CD14-positive monocyte (primary cell): ENCODE measurements around the gene EEF1AKMT3. TPM values are rescaled to one million over a fixed set of nuclear protein-coding genes. Genes with fewer than 3 reads are reported as not detected.

Experiments used
- DNase-seq, 3 donors: peaks; one replicate each; pipeline ENCODE4 v3.0.0-alpha.2; 2011 to 2022
- H2AFZ ChIP-seq: 2 replicates; pipeline ENCODE4 v1.6.0; 2012; ENCODE audit warnings: mild to moderate bottlenecking, low read depth, low read length, inconsistent platforms; ENCODE audit not compliant: insufficient read depth, poor library complexity, severe bottlenecking
- H3K27ac ChIP-seq, 2 donors: 1 replicate in 1 of 2; 2 replicates in 1 of 2; pipeline ENCODE4 v1.5.1; 2012 to 2013; ENCODE audit warnings: low read length in 2 of 2, control low read depth in 1 of 2, inconsistent platforms in 1 of 2, low read depth in 1 of 2, mild to moderate bottlenecking in 1 of 2
- H3K27me3 ChIP-seq, 2 donors: one replicate each; pipeline versions ENCODE4 v1.6.0 to v1.6.1; 2011 to 2013; ENCODE audit warnings: low read length in 2 of 2; ENCODE audit not compliant: control insufficient read depth in 2 of 2, insufficient read depth in 2 of 2
- H3K36me3 ChIP-seq, 2 donors: replicated peaks in 1 of 2; 1 replicate in 1 of 2; 2 replicates in 1 of 2; pipeline versions ENCODE4 v1.5.1 to v1.6.1; 2012 to 2013; ENCODE audit warnings: low read length in 2 of 2, control low read depth in 1 of 2, inconsistent platforms in 1 of 2, mild to moderate bottlenecking in 1 of 2; ENCODE audit not compliant: insufficient read depth in 2 of 2, control insufficient read depth in 1 of 2
- H3K4me1 ChIP-seq, 2 donors: 1 replicate in 1 of 2; 2 replicates in 1 of 2; pipeline versions ENCODE4 v1.5.1 to v1.6.1; 2012 to 2013; ENCODE audit warnings: low read length in 2 of 2, control low read depth in 1 of 2, inconsistent platforms in 1 of 2, mild to moderate bottlenecking in 1 of 2, moderate library complexity in 1 of 2; ENCODE audit not compliant: insufficient read depth in 2 of 2, control insufficient read depth in 1 of 2
- H3K4me2 ChIP-seq: replicated peaks from 2 replicates; pipeline ENCODE3; 2012; ENCODE audit warnings: low read length, moderate library complexity, mild to moderate bottlenecking; ENCODE audit not compliant: poor library complexity, severe bottlenecking; ENCODE audit errors: extremely low read depth
- H3K4me3 ChIP-seq, 3 experiments: fragments of 200-600 bp in 1 of 3; sonication (generic) in 1 of 3; replicated peaks in 1 of 3; 1 replicate in 2 of 3; 2 replicates in 1 of 3; pipeline ENCODE4 v1.5.1; 2011 to 2013; ENCODE audit warnings: low read length in 3 of 3, mild to moderate bottlenecking in 3 of 3, control low read depth in 2 of 3, low read depth in 2 of 3, inconsistent platforms in 1 of 3, moderate library complexity in 1 of 3
- H3K79me2 ChIP-seq: 2 replicates; pipeline ENCODE4 v1.6.0; 2012; ENCODE audit warnings: mild to moderate bottlenecking, control low read depth, inconsistent platforms, low read length, moderate library complexity; ENCODE audit not compliant: insufficient read depth
- H3K9ac ChIP-seq: 2 replicates; pipeline ENCODE4 v1.6.0; 2017; ENCODE audit warnings: low read length, mild to moderate bottlenecking; ENCODE audit not compliant: insufficient read depth, poor library complexity, severe bottlenecking
- H3K9me3 ChIP-seq, 2 donors: replicated peaks in 1 of 2; 1 replicate in 1 of 2; 2 replicates in 1 of 2; pipeline versions ENCODE4 v1.5.1 to v1.6.1; 2012 to 2013; ENCODE audit warnings: low read length in 2 of 2, control low read depth in 1 of 2; ENCODE audit not compliant: control insufficient read depth in 1 of 2, insufficient read depth in 1 of 2
- H4K20me1 ChIP-seq: 2 replicates; pipeline ENCODE4 v1.6.0; 2012; ENCODE audit warnings: mild to moderate bottlenecking, low read length, control low read depth, moderate library complexity; ENCODE audit not compliant: insufficient read depth
- H3K27ac Mint-ChIP-seq, 7 donors: one replicate each; pipeline ENCODE4 v1.8.0; 2020; ENCODE audit warnings: mild to moderate bottlenecking in 7 of 7, mixed read lengths in 7 of 7, moderate library complexity in 6 of 7, inconsistent platforms in 2 of 7
- H3K27me3 Mint-ChIP-seq, 3 donors: one replicate each; pipeline ENCODE4 v1.8.0; 2021 to 2022; ENCODE audit warnings: low read depth in 3 of 3, mild to moderate bottlenecking in 3 of 3, mixed read lengths in 3 of 3, moderate library complexity in 3 of 3, inconsistent platforms in 1 of 3
- H3K36me3 Mint-ChIP-seq, 2 donors: one replicate each; pipeline ENCODE4 v1.8.0; 2020; ENCODE audit warnings: mixed read lengths in 2 of 2, inconsistent platforms in 1 of 2, mild to moderate bottlenecking in 1 of 2
- H3K4me1 Mint-ChIP-seq: one replicate; pipeline ENCODE4 v1.8.0; 2020; ENCODE audit warnings: mild to moderate bottlenecking, mixed read lengths
- H3K4me3 Mint-ChIP-seq, 2 donors: one replicate each; pipeline ENCODE4 v1.8.0; 2020; ENCODE audit warnings: mild to moderate bottlenecking in 2 of 2, mixed read lengths in 2 of 2, moderate library complexity in 1 of 2
- H3K9me3 Mint-ChIP-seq, 7 donors: one replicate each; pipeline ENCODE4 v1.8.0; 2020 to 2022; ENCODE audit warnings: mixed read lengths in 7 of 7, mild to moderate bottlenecking in 6 of 7, moderate library complexity in 6 of 7, inconsistent platforms in 2 of 7
- WGBS: methylation state at CpG from one replicate; pipeline ENCODE4 v1.1.5; 2013; ENCODE audit warnings: missing lambda C conversion rate; ENCODE audit not compliant: insufficient coverage; 5-methylcytosine and 5-hydroxymethylcytosine counted together
- intact Hi-C, 2 donors: fragments of 100-400 bp; cut with micrococcal nuclease; formaldehyde crosslinking; loops; one replicate each; pipeline versions ENCODE4 v1.15.0 to v1.15.1; 2023
- polyA plus RNA-seq, 3 donors: library from polyadenylated mRNA; depleted of rRNA in 1 of 3; unstranded in 2 of 3; stranded (reverse) in 1 of 3; fragments of 300-500 nt in 2 of 3; fragments of >200 nt in 1 of 3; fragmentation: Illumina TruSeq in 2 of 3; gene quantifications; 1 replicate in 2 of 3; 2 replicates in 1 of 3; pipeline ENCODE4 v1.2.3, GENCODE V29; 2012 to 2021
- TF ChIP-seq, protein P1 (sequence below): fragments of 200-600 bp; IDR thresholded peaks from one replicate; pipeline ENCODE4 v1.8.0; 2022; ENCODE audit warnings: antibody characterized with exemption, mild to moderate bottlenecking

EEF1AKMT3 gene
- polyA plus RNA-seq, 3 donors: 3.4 to 4.2 (median 3.4) TPM

DNA sequence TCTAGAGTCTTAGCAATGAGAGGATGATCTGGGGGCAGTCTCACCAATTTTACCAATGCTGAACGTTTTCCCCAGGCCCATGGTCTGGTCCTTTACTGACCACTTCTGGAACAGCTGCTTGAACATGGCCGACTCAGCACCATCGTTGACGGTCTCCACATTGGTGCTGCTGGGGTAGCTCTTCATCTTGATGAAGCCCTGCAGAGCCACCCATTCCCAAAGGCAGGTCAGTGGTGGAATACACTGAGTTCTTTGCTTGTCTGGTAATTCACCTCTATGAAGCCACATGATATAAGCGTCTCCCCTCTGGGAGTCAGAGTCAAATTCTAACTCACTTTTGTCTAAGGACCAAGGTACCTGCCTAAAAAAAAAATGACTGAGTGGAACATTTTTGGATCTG, 35.9 kb downstream of the EEF1AKMT3 start:
- Histone ChIP-seq H3K27me3 (no peaks in the 10 kb centered on the region), H3K36me3 (peaks cover 18 to 46% of the 10 kb centered on the region in 2 donors), H3K27ac (no peak overlapping the region), H3K9me3 (no peaks in the 10 kb centered on the region), H3K79me2 (no peaks in the 10 kb centered on the region), H3K4me2 (no peak overlapping the region), H3K4me3 (no peak overlapping the region), H2AFZ (no peak overlapping the region), H3K4me1 (peaks cover 6 to 7% of the 10 kb centered on the region in 2 donors), H3K9ac (no peak overlapping the region), H4K20me1 (no peaks in the 10 kb centered on the region)
- Mint-ChIP-seq H3K27me3 (peaks cover 0 to 5% (median 2%) of the 10 kb centered on the region in 3 donors), H3K27ac (no peak overlapping the region), H3K9me3 (peaks cover 0 to 5% (median 0%) of the 10 kb centered on the region in 7 donors), H3K4me1 (peaks cover 9% of the 10 kb centered on the region), H3K4me3 (no peak overlapping the region), H3K36me3 (peaks cover 21 to 40% of the 10 kb centered on the region in 2 donors)
- intact Hi-C loops: no loop called here
- TF ChIP-seq, protein P1, sequence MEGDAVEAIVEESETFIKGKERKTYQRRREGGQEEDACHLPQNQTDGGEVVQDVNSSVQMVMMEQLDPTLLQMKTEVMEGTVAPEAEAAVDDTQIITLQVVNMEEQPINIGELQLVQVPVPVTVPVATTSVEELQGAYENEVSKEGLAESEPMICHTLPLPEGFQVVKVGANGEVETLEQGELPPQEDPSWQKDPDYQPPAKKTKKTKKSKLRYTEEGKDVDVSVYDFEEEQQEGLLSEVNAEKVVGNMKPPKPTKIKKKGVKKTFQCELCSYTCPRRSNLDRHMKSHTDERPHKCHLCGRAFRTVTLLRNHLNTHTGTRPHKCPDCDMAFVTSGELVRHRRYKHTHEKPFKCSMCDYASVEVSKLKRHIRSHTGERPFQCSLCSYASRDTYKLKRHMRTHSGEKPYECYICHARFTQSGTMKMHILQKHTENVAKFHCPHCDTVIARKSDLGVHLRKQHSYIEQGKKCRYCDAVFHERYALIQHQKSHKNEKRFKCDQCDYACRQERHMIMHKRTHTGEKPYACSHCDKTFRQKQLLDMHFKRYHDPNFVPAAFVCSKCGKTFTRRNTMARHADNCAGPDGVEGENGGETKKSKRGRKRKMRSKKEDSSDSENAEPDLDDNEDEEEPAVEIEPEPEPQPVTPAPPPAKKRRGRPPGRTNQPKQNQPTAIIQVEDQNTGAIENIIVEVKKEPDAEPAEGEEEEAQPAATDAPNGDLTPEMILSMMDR: no peak
- DNase-seq: no peak
- 100% methylated on average over 4 of the region's 5 CpGs for WGBS

DNA sequence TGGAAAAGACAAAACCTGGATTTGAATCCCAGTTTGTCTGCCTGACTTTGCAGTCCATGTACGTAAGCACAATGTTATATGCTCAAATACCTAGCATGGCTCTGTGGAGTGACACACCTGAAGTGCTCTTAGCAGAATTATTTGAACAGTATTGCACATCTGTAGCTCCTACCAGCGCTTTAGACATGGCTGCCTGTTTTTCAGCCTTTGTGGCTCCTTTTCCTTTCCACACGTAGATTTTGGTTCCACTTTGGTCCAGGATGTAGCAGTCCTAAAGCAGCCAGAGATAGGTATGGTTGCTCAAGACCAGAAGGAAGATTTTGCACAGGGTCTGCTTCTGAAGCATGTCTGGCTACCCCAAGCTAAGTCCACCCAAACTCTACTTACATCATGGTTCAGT, 37.0 kb downstream of the EEF1AKMT3 start:
- no peaks in the 10 kb centered on the region for H3K79me2 ChIP-seq
- Mint-ChIP-seq H3K27me3 (peaks cover 0 to 5% (median 2%) of the 10 kb centered on the region in 3 donors), H3K9me3 (peaks cover 0 to 5% (median 0%) of the 10 kb centered on the region in 7 donors), H3K27ac (no peak overlapping the region), H3K4me1 (peaks cover 9% of the 10 kb centered on the region), H3K36me3 (peaks cover 21 to 36% of the 10 kb centered on the region in 2 donors), H3K4me3 (no peak overlapping the region)
- TF ChIP-seq, protein P1: no peak
- WGBS: 100% methylated on average over 3 of the region's 3 CpGs
- H3K4me3 ChIP-seq: no peak overlapping the region
- H3K4me2 ChIP-seq: no peak overlapping the region
- H3K36me3 ChIP-seq: peaks cover 18 to 39% of the 10 kb centered on the region in 2 donors
- H2AFZ ChIP-seq: no peak overlapping the region
- peaks cover 6 to 7% of the 10 kb centered on the region in 2 donors for H3K4me1 ChIP-seq
- no peaks in the 10 kb centered on the region for H4K20me1 ChIP-seq
- H3K9me3 ChIP-seq: no peaks in the 10 kb centered on the region
- H3K27ac ChIP-seq: no peak overlapping the region
- no peak overlapping the region for H3K9ac ChIP-seq
- intact Hi-C loops: no loop called here
- no peaks in the 10 kb centered on the region for H3K27me3 ChIP-seq
- no peak for DNase-seq
